ENCODE data around the gene MMP2.

MMP2 gene

GRCh38 chr16:55495616-55496289, 16.8 kb downstream of the MMP2 start:
- FAIRE-seq = no peak

GRCh38 chr16:55496509-55497145, 17.6 kb downstream of the MMP2 start:
- no peak for FAIRE-seq

- FAIRE-seq = no peak
Observed at GRCh38 chr16:55497558-55497957, 18.6 kb downstream of the MMP2 start.

- no peak for FAIRE-seq
Observed at GRCh38 chr16:55498101-55498500, 19.1 kb downstream of the MMP2 start.

GRCh38 chr16:55499281-55499680, 20.3 kb downstream of the MMP2 start:
- no peak for FAIRE-seq

GRCh38 chr16:55499951-55500529, 21.0 kb downstream of the MMP2 start:
- no peak for FAIRE-seq

GRCh38 chr16:55500530-55501011, 21.6 kb downstream of the MMP2 start:
- FAIRE-seq = no peak

- FAIRE-seq = no peak
Observed at GRCh38 chr16:55501549-55502322, 22.7 kb downstream of the MMP2 start.

- FAIRE-seq = no peak
Observed at GRCh38 chr16:55502801-55503366, 23.9 kb downstream of the MMP2 start.

GRCh38 chr16:55503726-55504550, 24.9 kb downstream of the MMP2 start:
- no peak for FAIRE-seq

- no peak for FAIRE-seq
Observed at GRCh38 chr16:55505333-55506015, 26.5 kb downstream of the MMP2 start.

GRCh38 chr16:55506083-55506482, 27.1 kb downstream of the MMP2 start:
- FAIRE-seq = no peak

GRCh38 chr16:55506708-55507107, 27.7 kb downstream of the MMP2 start:
- no peak for FAIRE-seq

GRCh38 chr16:55508271-55508921, 29.4 kb downstream of the MMP2 start:
- no peak for FAIRE-seq

GRCh38 chr16:55508941-55509931, 30.2 kb downstream of the MMP2 start, which contains the start of gene LPCAT2:
Gene LPCAT2, plus strand, starts transcription at chr16:55509072. Its CDS starts 110 bp downstream, at chr16:55509182.
- FAIRE-seq = no peak

- no peak for FAIRE-seq
Observed at GRCh38 chr16:55510185-55510805, 31.3 kb downstream of the MMP2 start.

- FAIRE-seq = no peak
Observed at GRCh38 chr16:55512941-55513340, 33.9 kb downstream of the MMP2 start.

GRCh38 chr16:55513616-55514015, 34.6 kb downstream of the MMP2 start:
- no peak for FAIRE-seq

GRCh38 chr16:55515111-55515510, 36.1 kb downstream of the MMP2 start:
- FAIRE-seq = no peak

Data from TTC549 (cell line).